Myocyte (in vitro differentiated cells): ENCODE measurements around the gene UTY. TPM values are rescaled to one million over a fixed set of nuclear protein-coding genes. Genes with fewer than 3 reads are reported as not detected.

Experiments used
- total RNA-seq: library from RNA; depleted of rRNA; stranded (reverse); fragments of >200 nt; gene quantifications from 2 replicates; pipeline ENCODE4 v1.2.3, GENCODE V29; 2014

Gene UTY
- total RNA-seq, 1 donor from 2014 or later: 23.6 TPM

Other genes with a start within 250 kb of the UTY start
- gene TMSB4Y, start 223.9 kb upstream of the UTY start, total RNA-seq: 0.31 and 0.45 TPM in 2 replicates